HEK293T (cell line): ENCODE results near the gene CDYL.

Experiments used
- BHLHE40 ChIP-seq: fragments of 450-650 bp; IDR thresholded peaks from 2 replicates; pipeline ENCODE4 v1.6.1; 2016; ENCODE audit warnings: mild to moderate bottlenecking, moderate library complexity, borderline replicate concordance
- CTBP1 ChIP-seq: fragments of 450-650 bp; IDR thresholded peaks from 2 replicates; pipeline ENCODE4 v1.6.1; 2016; ENCODE audit warnings: borderline replicate concordance
- ELF4 ChIP-seq: fragments of 450-650 bp; IDR thresholded peaks from 2 replicates; pipeline ENCODE4 v1.6.1; 2017; ENCODE audit warnings: antibody characterized with exemption
- FOXA1 ChIP-seq: fragments of 450-650 bp; IDR thresholded peaks from 2 replicates; pipeline ENCODE4 v1.6.1; 2016; ENCODE audit warnings: mild to moderate bottlenecking
- FOXK2 ChIP-seq: fragments of 450-650 bp; IDR thresholded peaks from 2 replicates; pipeline ENCODE4 v1.6.1; 2016; ENCODE audit warnings: mild to moderate bottlenecking
- FOXM1 ChIP-seq: fragments of 450-650 bp; IDR thresholded peaks from 2 replicates; pipeline ENCODE4 v1.6.1; 2017; ENCODE audit warnings: mild to moderate bottlenecking, borderline replicate concordance
- HDGF ChIP-seq: fragments of 450-650 bp; IDR thresholded peaks from 2 replicates; pipeline ENCODE4 v1.6.1; 2017; ENCODE audit warnings: antibody characterized with exemption, borderline replicate concordance
- L3MBTL2 ChIP-seq: fragments of 450-650 bp; conservative IDR thresholded peaks from 2 replicates; pipeline ENCODE4 v1.6.1; 2016; ENCODE audit warnings: mild to moderate bottlenecking
- PKNOX1 ChIP-seq: fragments of 450-650 bp; IDR thresholded peaks from 2 replicates; pipeline ENCODE4 v1.6.1; 2016
- SP1 ChIP-seq: fragments of 450-650 bp; IDR thresholded peaks from 2 replicates; pipeline ENCODE4 v1.6.1; 2017
- SUZ12 ChIP-seq: fragments of 450-650 bp; IDR thresholded peaks from 2 replicates; pipeline ENCODE4 v1.6.1; 2016; ENCODE audit warnings: mild to moderate bottlenecking
- TARDBP ChIP-seq: fragments of 450-650 bp; IDR thresholded peaks from 2 replicates; pipeline ENCODE4 v1.6.1; 2016
- ZNF384 ChIP-seq: fragments of 450-650 bp; IDR thresholded peaks from 2 replicates; pipeline ENCODE4 v1.6.1; 2016

GRCh38 chr6:4943716-4944115 lies 167.5 kb downstream of the CDYL start:
- no peak for TF ChIP-seq L3MBTL2
- no peak for TF ChIP-seq CTBP1
- TF ChIP-seq FOXM1: no peak
- TF ChIP-seq ELF4: no peak
- TF ChIP-seq TARDBP: no peak
- no peak for TF ChIP-seq SP1
- TF ChIP-seq SUZ12: no peak
- no peak for TF ChIP-seq HDGF
- no peak for TF ChIP-seq PKNOX1
- no peak for TF ChIP-seq FOXK2
- no peak for TF ChIP-seq FOXA1
- TF ChIP-seq ZNF384: no peak
- TF ChIP-seq BHLHE40: no peak
